Activated T-helper 1 cell treated with anti-CD3 and anti-CD28 coated beads, Interleukin-12 subunit alpha, Interleukin-12 subunit beta, Interleukin-2, Interleukin-4 antibody, amounts not matched to agents 30 ng/mL and 10 ng/mL and 1 ng/mL, durations not matched to agents 14 hours and 24 hours and 36 hours (primary cell): ENCODE measurements around the gene VGLL3. TPM values are rescaled to one million over a fixed set of nuclear protein-coding genes. Genes with fewer than 3 reads are reported as not detected.
"Not testable (repeated sequence)": the region's sequence is repeated elsewhere in the genome, so short reads cannot be mapped to it uniquely, and the experiment has no call there.

ENCODE experiments used
- DNase-seq: peaks from one replicate; pipeline ENCODE4 v3.0.0; 2021; ENCODE audit warnings: low spot score
- H3K27ac Mint-ChIP-seq: one replicate; pipeline ENCODE4 v1.8.0; 2021; ENCODE audit warnings: mild to moderate bottlenecking, mixed read lengths
- H3K27me3 Mint-ChIP-seq: one replicate; pipeline ENCODE4 v1.8.0; 2022; ENCODE audit warnings: mild to moderate bottlenecking, moderate library complexity, mixed read lengths; ENCODE audit not compliant: insufficient read depth
- H3K36me3 Mint-ChIP-seq: one replicate; pipeline ENCODE4 v1.8.0; 2021; ENCODE audit warnings: low read depth, mixed read lengths
- H3K4me1 Mint-ChIP-seq: one replicate; pipeline ENCODE4 v1.8.0; 2021; ENCODE audit warnings: low read depth, mixed read lengths
- H3K4me3 Mint-ChIP-seq: one replicate; pipeline ENCODE4 v1.8.0; 2021; ENCODE audit warnings: mild to moderate bottlenecking, moderate library complexity, mixed read lengths
- H3K9me3 Mint-ChIP-seq: one replicate; pipeline ENCODE4 v1.8.0; 2021; ENCODE audit warnings: mixed read lengths
- intact Hi-C: fragments of 100-400 bp; cut with micrococcal nuclease; formaldehyde crosslinking; loops from one replicate; pipeline ENCODE4 v1.15.1; 2024
- total RNA-seq: library from RNA; stranded (reverse); gene quantifications from 2 replicates; pipeline ENCODE4 v1.2.3, GENCODE V29; 2022

Gene VGLL3, protein sequence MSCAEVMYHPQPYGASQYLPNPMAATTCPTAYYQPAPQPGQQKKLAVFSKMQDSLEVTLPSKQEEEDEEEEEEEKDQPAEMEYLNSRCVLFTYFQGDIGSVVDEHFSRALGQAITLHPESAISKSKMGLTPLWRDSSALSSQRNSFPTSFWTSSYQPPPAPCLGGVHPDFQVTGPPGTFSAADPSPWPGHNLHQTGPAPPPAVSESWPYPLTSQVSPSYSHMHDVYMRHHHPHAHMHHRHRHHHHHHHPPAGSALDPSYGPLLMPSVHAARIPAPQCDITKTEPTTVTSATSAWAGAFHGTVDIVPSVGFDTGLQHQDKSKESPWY
- total RNA-seq: not detected in 2 replicates

DNA sequence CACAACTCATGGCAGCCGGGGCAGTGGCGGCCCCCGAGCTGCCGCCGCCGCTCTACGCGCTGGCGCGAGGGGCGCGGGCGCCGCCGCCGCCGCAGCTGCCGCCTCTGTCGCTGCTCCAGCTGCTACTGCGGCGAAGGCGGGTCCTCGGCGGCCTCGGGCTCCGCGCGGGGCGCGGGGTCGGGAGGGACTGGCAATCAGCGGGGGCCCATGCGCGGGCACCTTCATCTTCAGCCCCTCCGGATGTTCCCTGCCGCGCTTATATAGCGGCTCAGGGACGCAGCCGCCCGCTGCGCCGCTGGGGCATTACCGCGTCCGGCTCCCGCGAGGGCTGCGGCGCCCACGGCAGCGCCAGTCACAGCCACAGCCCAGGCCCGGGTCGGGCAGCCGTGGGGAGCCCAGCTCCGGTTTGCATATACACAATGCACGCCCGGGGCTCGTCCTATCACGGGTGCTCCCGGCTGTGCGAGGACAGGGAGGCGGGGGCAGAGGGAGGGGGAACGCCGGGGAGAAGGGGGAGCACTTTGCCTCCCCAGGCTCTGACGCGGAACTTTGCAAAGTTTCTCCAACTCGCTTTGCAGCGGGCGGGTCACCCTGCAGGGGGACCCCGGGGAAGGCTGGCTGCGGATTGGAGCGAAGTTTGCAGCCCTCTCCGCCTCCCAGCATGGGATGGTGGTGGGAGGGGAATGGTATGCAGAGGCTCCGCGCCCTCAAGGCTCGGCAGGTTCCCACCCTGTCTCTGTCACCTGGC, at the start of gene VGLL3:
Gene VGLL3 (minus strand): TSS at position 416 of the 748 bp plus-strand sequence. CDS start 406 bp downstream, at position 10.
- no peak within 1 kb of the TSS for H3K4me3 Mint-ChIP-seq
- H3K4me1 Mint-ChIP-seq: no peaks in the 10 kb centered on the region
- peaks cover 34% of the 10 kb centered on the region for H3K27me3 Mint-ChIP-seq
- H3K9me3 Mint-ChIP-seq: no peaks in the 10 kb centered on the region
- no peak for DNase-seq
- intact Hi-C loops: no loop called here
- no peaks in the 10 kb centered on the region for H3K36me3 Mint-ChIP-seq
- H3K27ac Mint-ChIP-seq: no peak within 1 kb of the TSS

DNA sequence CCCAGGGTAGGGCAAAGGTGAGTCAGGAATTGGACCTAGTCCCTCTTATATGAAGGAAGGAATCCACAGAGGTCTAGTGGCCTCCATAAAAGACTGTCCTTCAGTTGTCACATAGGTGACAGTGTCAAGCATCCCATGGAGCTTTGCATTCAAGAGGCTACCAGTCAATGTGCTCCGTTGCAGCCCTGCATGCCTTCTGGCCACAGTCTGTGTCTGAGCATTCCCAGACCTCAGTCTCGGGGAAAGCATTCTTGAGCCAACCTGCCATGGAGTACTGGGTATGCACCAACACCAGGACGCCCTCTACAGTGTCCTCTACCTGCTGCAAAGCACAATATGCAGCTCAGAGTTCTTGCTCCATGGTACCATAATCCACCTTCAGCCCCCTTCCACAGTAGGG, 46.7 kb upstream of the VGLL3 start:
- H3K27me3 Mint-ChIP-seq: no peaks in the 10 kb centered on the region
- intact Hi-C loops: no loop called here

DNA sequence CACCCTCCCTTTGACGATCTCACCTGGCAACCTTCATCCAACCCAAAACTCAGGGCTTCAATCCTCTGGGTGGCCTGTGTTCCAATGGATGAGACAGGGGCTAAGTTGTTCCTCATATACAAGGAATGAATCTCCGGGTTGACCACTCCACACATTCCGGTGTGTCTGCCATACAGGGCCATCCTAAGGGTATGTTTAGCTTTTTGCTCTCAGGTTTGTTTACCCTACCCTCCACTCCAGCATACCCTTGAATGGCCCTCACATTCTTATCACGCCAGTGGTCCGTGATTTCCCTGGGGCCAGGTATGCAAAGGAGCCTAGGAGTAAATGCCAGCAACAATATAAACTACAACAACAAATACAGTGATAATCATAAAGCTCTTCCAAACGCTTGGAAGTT, 45.7 kb upstream of the VGLL3 start:
- Mint-ChIP-seq H3K4me1 (no peaks in the 10 kb centered on the region), H3K36me3 (no peaks in the 10 kb centered on the region), H3K27ac (no peak overlapping the region), H3K4me3 (no peak overlapping the region), H3K27me3 (no peaks in the 10 kb centered on the region), H3K9me3 (no peaks in the 10 kb centered on the region)
- DNase-seq: no peak
- intact Hi-C loops: no loop called here

More for the DNA sequence above, 46.7 kb upstream of the VGLL3 start:
- Mint-ChIP-seq H3K9me3 (no peaks in the 10 kb centered on the region), H3K36me3 (no peaks in the 10 kb centered on the region), H3K4me3 (no peak overlapping the region), H3K4me1 (no peaks in the 10 kb centered on the region), H3K27ac (no peak overlapping the region)
- DNase-seq: no peak

DNA sequence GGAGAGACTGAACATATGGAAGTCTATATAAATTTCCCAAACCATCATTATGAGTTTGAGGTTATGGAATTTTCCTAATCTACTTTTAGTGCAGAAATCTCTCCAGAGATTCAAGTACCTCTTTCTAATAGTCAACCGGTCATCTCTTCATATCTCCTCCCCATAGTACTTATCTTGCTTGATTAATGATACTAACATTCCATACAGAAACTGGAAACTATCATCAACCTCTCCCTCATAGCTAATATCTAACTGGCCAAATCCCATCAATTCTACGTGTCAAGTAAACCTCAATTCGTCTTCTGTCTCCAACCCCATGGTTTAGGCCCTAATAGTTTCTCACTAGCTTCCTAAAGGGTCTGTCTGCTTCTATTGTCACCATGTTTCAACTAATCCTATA, 44.4 kb upstream of the VGLL3 start:
- H3K4me1 Mint-ChIP-seq: no peaks in the 10 kb centered on the region
- intact Hi-C loops: no loop called here
- no peak overlapping the region for H3K27ac Mint-ChIP-seq
- H3K9me3 Mint-ChIP-seq: no peaks in the 10 kb centered on the region
- H3K36me3 Mint-ChIP-seq: no peaks in the 10 kb centered on the region
- H3K27me3 Mint-ChIP-seq: no peaks in the 10 kb centered on the region
- DNase-seq: no peak
- H3K4me3 Mint-ChIP-seq: no peak overlapping the region

DNA sequence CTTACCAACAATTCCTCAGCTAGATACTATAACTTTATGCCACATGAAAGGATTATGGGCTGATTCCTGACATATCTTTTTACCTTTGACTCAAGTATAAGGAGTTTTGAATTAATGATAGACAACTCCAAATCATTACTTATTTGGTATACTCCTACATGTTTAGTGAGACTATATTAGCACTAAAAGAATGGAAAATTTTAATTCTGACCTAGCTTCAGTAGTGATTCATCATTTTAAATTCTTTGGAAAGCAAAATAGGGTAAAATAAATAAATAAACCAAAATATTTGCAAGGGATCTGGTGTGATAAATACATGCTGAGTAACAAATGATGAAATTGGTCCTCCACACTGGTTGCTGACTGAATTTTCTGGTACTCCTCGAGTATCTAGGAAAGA, 42.3 kb upstream of the VGLL3 start:
- Mint-ChIP-seq H3K4me3 (no peak overlapping the region), H3K27me3 (no peaks in the 10 kb centered on the region), H3K9me3 (no peaks in the 10 kb centered on the region), H3K4me1 (no peaks in the 10 kb centered on the region), H3K27ac (no peak overlapping the region), H3K36me3 (no peaks in the 10 kb centered on the region)
- intact Hi-C loops: no loop called here
- DNase-seq: no peak

DNA sequence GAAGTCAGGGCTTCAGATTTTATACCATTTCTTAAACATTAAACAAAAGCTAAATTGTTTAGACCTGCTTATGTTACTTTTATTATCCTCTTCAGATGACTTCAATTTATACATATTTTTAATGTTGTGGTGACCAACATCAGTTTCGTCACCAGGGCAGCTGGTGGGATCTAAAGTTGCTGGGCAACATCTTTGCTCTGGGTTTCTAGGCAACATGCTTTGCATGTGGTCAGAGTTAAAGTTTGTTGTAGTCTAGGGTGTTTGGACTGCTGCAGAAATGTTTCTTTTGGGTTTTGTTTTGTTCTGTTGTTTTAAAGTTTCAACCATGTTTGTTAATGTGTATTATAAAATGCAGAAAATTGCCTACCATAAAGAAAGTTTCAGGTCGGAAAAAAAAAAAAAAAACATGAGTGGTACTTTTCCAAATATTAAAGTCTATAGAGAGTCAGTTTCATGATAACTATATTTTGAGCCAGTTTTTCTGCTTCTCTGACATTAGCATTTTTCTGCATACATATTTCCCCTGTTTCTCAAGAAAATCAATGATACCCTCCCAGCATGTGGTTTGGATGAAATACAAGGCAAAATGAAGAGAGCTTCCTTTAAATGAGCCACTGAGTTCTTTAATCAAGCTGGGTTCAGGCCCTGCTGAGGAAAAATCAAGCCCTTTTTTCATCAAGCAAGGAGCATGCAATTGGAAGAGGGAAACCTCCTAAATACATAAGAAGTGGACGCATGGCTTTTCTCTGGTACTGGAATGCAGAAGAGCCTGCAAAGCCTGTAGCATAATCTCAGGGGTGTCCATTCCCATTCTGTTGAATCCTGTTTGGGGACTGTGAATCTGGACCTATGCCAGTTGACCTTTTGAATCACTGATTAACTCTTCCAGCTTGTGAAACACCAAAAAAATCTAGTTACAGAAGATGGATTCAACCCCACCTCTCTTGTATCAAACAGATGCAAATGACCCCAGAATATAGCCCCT, 35.0 kb upstream of the VGLL3 start:
- Mint-ChIP-seq H3K36me3 (no peaks in the 10 kb centered on the region), H3K4me1 (no peaks in the 10 kb centered on the region), H3K27ac (no peak overlapping the region), H3K4me3 (no peak overlapping the region), H3K9me3 (no peaks in the 10 kb centered on the region), H3K27me3 (no peaks in the 10 kb centered on the region)
- intact Hi-C loops: no loop called here
- no peak for DNase-seq

DNA sequence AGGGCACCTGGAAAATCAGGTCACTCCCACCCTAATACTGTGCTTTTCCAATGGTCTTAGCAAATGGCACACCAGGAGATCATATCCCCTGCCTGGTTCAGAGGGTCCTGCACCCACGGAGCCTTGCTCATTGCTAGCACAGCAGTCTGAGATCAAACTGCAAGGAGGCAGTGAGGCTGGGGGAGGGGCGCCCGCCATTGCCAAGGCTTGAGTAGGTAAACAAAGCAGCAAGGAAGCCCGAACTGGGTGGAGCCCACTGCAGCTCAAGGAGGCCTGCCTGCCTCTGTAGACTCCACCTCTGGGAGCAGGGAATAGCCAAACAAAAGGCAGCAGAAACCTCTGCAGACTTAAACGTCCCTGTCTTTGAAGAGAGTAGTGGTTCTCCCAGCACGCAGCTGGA, 26.4 kb upstream of the VGLL3 start:
- intact Hi-C loops, H3K4me1 Mint-ChIP-seq, H3K4me3 Mint-ChIP-seq, H3K27me3 Mint-ChIP-seq, H3K9me3 Mint-ChIP-seq, H3K36me3 Mint-ChIP-seq, DNase-seq, H3K27ac Mint-ChIP-seq: not testable (repeated sequence)

DNA sequence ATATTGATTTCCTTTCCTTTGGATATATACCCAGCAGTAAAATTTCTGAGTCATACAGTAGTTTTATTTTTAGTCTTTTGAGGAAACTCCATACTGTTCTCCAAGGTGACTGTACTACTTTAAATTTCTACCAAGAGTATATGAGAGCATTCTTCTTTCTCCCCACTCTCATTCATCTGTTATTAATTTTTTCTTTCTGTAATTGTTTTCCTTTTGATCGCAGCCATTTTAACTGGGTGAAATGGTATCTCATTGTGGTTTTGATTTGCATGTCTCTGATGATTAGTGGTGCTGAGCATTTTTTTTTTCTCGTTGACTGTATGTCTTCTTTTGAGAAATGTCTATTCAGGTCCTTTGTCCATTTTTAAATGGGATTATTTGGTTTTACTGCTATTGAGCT, 18.3 kb upstream of the VGLL3 start:
- intact Hi-C loops: no loop called here
- H3K27ac Mint-ChIP-seq: no peak overlapping the region
- no peak for DNase-seq
- H3K4me3 Mint-ChIP-seq: no peak overlapping the region
- no peaks in the 10 kb centered on the region for H3K9me3 Mint-ChIP-seq
- no peaks in the 10 kb centered on the region for H3K4me1 Mint-ChIP-seq
- H3K27me3 Mint-ChIP-seq: no peaks in the 10 kb centered on the region
- H3K36me3 Mint-ChIP-seq: no peaks in the 10 kb centered on the region

DNA sequence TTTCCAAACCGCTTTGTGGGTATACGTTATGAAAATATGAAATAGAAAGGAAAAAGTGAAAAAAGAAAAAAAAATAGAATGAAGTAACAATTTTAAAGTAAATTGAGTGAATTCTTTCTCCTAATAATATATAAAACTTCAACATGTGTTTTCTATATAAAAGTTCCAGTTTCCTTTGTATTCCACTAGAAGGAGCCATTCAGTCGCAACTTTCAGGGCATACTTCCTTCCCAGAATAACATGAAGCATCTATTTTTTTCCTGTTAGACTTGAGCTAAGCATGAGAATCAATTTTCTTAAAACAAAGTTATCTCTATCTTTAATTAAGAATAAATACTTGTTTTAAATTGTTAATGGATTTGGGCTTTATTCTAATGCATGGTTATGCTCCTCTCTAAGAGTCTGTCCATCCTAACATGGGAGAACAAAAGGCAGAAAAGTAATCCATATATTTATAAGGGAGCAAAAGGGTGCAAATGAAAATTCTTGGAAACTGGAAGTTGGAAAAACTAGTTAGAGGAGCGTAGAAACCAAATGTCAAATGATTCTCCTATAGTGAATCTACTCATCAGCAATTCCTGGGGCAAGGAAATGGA, 16.0 kb upstream of the VGLL3 start:
- Mint-ChIP-seq H3K9me3 (no peaks in the 10 kb centered on the region), H3K4me1 (no peaks in the 10 kb centered on the region), H3K4me3 (no peak overlapping the region), H3K27ac (no peak overlapping the region), H3K27me3 (peaks cover 4% of the 10 kb centered on the region), H3K36me3 (no peaks in the 10 kb centered on the region)
- DNase-seq: no peak
- intact Hi-C loops: no loop called here

DNA sequence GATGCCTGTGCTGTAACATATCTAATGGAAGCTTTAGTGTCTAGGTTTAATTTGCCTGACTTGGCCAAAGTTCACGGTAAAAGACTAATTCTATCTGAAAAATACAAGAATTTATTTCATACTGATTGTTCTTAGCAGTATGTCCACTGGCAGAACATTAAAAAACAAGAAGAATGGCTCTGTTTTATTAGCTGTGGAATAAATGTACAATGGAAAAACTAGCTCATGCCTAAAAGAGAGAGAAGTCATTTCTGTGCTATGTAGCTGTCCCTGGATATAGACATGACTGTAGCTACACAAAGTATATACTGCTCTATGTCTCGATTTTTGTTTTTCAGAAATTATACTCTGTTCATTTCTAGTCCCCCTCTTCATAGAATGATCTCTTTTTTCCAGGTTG, 13.9 kb upstream of the VGLL3 start:
- no peak for DNase-seq
- Mint-ChIP-seq H3K9me3 (no peaks in the 10 kb centered on the region), H3K4me3 (no peak overlapping the region), H3K27ac (no peak overlapping the region), H3K27me3 (peaks cover 4% of the 10 kb centered on the region), H3K36me3 (no peaks in the 10 kb centered on the region), H3K4me1 (no peaks in the 10 kb centered on the region)
- intact Hi-C loops: no loop called here

DNA sequence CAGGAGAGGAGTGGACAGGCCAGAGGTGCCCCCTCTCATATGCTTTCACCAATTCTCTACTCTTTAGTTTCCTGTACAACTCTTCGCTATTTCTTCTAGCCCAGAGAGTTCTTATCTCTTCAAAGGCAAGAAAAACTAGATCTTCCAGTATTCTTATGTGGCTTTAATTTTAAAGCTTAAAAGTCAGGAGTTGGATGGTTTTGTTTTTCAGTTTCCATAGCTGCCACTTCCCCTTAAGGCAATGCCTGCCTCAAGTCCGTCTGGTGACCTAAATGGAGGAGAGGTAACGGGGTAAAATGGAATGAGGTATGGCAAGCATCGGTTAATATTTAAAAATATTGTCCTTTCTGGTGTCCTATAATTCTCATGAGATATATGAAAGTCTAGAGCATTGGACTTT, 11.4 kb upstream of the VGLL3 start:
- H3K4me1 Mint-ChIP-seq: no peaks in the 10 kb centered on the region
- DNase-seq: no peak
- H3K36me3 Mint-ChIP-seq: no peaks in the 10 kb centered on the region
- no peak overlapping the region for H3K4me3 Mint-ChIP-seq
- no peaks in the 10 kb centered on the region for H3K9me3 Mint-ChIP-seq
- peaks cover 8% of the 10 kb centered on the region for H3K27me3 Mint-ChIP-seq
- intact Hi-C loops: no loop called here
- no peak overlapping the region for H3K27ac Mint-ChIP-seq

DNA sequence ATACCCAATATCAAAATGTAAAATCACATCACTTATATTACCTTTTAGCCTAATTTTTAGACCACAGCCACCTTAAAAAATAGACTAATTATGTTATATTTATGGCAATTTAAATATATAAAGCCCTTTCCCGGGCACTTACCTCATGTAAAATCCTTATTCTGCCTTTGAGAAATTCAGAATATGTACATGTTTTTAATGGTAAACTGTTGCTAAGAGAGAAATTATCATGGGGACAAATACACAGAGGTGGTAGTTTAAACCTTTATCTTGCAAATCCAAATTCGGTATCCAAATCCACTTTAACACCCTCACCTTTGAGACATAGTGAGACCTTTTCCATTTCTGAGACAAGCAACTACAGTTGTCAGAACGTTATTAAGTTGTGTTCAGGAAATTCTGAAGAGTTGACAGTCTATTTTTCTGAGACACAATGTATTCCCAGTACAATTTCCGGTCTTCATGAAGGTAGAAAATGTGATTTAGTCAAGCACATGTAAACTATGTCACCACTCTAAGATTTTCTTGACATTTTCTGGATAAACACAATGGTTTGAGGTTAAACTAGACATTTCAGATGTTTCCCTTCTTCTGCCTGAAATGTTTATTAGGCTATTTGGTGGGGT, 10.6 kb upstream of the VGLL3 start:
- Mint-ChIP-seq H3K27me3 (peaks cover 8% of the 10 kb centered on the region), H3K27ac (no peak overlapping the region), H3K4me3 (no peak overlapping the region), H3K4me1 (no peaks in the 10 kb centered on the region), H3K9me3 (no peaks in the 10 kb centered on the region), H3K36me3 (no peaks in the 10 kb centered on the region)
- DNase-seq: no peak
- intact Hi-C loops: no loop called here
